ENCODE measurements around the gene ETNK2.

- TF ChIP-seq YY1 (IDR thresholded peaks at IDR 0.05; ENCODE audit: insufficient read depth, insufficient read length), result no peak
- no peak for TF ChIP-seq ZNF274 (IDR thresholded peaks at IDR 0.05; ENCODE audit: low read depth, low read length)
Observed at GRCh38 chr1:204121840-204122555, 29.8 kb downstream of the ETNK2 start.

Measured in NT2/D1 (cell line).